ENCODE data around the gene GLIPR1.
A peak's percentile ranks its signal among the peaks of the same experiment; 100 is the strongest.
"Not testable (repeated sequence)": the region's sequence is repeated elsewhere in the genome, so short reads cannot be mapped to it uniquely, and the experiment has no call there.

GLIPR1 gene

GRCh38 chr12:75476071-75476470, 4.5 kb upstream of the GLIPR1 start:
- DNase-seq = no peak

GRCh38 chr12:75477137-75477536, 3.4 kb upstream of the GLIPR1 start:
- no peak for DNase-seq

GRCh38 chr12:75478116-75478794, 2.3 kb upstream of the GLIPR1 start:
- DNase-seq = no peak

GRCh38 chr12:75479963-75480461, 543 bp upstream of the GLIPR1 start:
- no peak for DNase-seq

GRCh38 chr12:75481013-75481705, 604 bp downstream of the GLIPR1 start:
- DNase-seq = no peak

DNA sequence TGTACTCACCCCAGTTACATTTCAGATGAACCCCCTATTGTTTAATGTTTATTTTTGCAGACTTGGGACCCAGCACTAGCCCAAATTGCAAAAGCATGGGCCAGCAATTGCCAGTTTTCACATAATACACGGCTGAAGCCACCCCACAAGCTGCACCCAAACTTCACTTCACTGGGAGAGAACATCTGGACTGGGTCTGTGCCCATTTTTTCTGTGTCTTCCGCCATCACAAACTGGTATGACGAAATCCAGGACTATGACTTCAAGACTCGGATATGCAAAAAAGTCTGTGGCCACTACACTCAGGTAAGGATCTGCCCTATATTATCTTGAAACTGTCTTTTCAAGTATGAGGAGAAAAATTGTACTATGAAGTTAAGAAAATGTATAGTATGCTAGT, 1.2 kb downstream of the GLIPR1 start:
- no peak for DNase-seq

- DNase-seq = no peak
Measured at GRCh38 chr12:75482646-75483045, 2.1 kb downstream of the GLIPR1 start.

DNA sequence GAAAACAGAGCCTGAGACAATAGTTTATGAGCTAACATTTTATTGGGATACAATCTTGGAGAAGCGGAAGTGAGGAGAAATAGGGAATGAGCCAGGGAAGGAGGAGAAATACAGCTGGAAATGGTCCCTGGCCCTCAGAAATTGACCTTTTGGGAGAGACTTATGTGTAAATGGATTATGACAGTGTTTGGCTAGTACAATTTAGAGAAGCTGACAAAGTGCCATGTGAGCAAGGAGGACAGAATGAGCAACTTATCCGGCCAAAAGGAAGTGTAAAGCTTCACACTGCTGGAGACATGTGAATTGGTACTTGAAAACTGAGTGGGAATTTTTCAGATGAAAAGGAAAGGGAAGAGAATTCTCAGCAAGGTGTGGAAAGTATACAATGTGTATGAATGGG, 2.9 kb downstream of the GLIPR1 start:
- DNase-seq = no peak

DNA sequence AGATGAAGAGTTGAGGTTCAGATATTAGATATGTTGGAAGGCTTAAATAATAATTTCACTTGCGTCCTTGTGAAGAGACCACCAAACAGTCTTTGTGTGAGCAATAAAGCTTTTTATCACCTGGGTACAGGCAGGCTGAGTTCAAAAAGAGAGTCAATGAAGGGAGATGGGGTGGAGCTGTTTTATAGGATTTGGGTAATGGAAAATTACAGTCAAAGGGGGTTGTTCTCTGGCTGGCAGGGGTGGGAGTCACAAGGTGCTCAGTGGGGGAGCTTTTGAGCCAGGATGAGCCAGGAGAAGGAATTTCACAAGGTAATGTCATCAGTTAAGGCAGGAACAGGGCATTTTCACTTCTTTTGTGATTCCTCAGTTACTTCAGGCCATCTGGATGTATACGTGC, 3.9 kb downstream of the GLIPR1 start:
- not testable (repeated sequence) for DNase-seq

DNA sequence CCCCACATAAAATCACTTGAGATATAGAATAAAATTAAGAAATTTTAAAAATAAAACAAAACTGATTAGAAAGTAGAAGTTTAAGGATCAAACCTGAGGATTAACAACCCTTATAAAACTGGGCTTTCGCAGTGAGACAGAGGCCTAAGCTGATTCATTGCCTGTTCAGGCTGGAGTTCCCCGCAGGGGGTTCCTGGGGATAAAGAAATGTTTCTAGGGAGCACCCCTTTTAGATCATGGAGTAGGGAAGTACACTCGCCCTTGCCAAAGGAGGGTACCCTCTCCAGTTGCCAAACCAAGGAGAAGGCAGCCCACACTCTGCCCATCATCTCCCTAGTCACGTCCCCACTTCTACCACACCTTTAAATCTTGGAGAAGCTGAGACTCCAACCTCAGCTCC, 6.8 kb downstream of the GLIPR1 start:
- no peak for DNase-seq

DNA sequence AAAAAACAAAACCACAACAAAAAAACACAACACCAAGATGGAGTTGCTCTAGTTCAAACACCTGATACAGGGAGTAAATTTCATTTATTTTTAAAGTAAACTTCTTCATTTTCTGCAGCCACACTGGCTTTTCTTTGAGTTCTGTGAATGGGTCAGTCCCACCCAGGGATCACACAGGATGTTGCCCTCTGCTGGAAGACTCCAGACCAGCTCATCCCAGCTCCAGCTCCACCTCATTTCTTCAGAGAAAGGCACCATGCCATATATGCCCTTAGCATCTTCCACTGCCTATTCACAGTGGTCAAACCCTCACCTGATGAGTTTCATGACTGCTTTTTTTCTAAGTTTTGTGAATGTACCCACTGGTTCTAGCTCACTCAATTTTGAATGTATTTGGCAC, 8.0 kb downstream of the GLIPR1 start:
- no peak for DNase-seq

- no peak for DNase-seq
Measured at GRCh38 chr12:75489187-75489586, 8.6 kb downstream of the GLIPR1 start.

- no peak for DNase-seq
Measured at GRCh38 chr12:75489613-75490210, 9.2 kb downstream of the GLIPR1 start.

- no peak for DNase-seq
Measured at GRCh38 chr12:75491169-75491568, 10.6 kb downstream of the GLIPR1 start.

GRCh38 chr12:75503459-75503858, 22.9 kb downstream of the GLIPR1 start:
- DNase-seq = no peak

- no peak for DNase-seq
Measured at GRCh38 chr12:75503866-75504265, 23.3 kb downstream of the GLIPR1 start.

DNA sequence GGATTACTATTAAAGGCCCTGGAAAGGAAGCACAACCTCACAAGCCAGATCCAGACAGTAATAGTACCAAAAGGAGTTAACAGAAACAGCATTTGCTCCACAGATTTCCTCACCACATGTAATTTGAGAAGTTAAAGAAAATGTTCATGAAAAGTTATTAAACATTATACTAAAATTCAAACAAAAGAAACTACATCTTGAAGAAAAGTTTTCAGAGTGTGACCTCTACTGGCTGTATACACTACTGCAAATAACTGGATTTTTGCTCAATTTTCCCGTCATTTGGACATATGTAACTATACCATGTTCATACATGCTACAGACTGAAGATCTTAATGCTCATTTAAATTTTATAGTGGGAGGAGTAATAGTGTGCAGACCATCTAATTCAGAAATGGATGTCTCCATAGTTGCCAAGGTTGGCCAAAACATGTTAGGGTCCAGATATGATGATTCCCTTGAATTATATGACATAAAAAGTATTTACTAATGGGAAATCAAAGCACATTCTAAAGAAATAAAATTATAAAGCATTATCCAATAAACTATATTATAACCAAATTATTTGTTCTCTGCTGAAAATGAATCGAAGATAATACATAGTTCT, 25.3 kb downstream of the GLIPR1 start:
- DNase-seq = no peak

DNA sequence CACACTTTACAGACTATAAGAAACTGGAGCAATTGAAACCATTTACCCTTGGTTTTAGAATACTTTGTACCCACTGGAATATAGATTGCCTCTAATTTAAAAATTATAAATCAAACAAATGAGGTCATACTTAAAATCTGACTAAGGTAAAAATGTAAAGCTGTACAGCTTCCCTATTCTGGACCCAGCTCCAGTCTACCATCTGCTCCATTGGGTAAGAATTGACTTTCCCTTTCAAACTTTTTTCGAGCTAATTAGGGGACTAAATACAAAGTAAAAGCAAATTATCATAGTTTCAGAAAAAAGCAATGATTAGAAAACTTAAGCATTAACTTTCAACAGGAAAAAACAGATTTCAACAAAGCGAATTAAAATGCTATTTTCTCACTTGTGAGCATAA, 26.5 kb downstream of the GLIPR1 start:
- DNase-seq = peak; percentile 14

DNA sequence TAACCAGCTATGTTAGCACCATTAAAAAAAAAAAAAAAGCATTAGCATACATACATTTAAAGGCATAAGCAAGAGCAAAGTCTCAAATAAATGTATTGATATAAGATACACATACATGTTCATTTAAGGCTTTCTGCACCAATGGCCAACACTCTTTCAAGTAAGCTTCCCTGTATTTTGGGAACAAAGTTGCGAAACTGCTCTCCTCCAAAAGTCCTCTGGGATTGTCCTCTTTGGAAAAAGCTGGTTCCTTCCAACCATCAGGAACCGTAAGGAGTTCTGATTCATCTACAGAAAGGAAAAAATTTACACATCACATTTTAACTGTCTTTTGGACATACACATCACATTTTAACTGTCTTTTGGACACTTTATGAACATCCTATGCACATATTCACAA, 27.6 kb downstream of the GLIPR1 start:
- no peak for DNase-seq

DNA sequence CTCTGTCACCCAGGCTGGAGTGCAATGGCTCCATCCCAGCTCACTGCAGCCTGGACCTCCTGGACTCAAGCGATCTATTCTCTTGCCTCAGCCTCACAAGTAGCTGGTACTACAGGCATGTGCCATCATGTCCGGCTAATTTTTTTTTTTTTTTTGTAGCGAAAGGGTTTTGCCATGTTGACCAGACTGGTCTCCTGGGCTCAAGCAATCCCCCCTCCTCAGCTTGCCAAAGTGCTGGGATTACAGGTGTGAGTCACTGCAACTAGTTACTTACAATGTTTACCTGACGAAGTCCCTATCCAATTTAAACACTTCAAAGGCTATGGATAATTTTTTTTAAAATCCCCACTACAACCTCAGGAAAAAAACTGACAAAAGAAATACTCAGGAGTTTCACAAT, 29.1 kb downstream of the GLIPR1 start:
- no peak for DNase-seq

DNA sequence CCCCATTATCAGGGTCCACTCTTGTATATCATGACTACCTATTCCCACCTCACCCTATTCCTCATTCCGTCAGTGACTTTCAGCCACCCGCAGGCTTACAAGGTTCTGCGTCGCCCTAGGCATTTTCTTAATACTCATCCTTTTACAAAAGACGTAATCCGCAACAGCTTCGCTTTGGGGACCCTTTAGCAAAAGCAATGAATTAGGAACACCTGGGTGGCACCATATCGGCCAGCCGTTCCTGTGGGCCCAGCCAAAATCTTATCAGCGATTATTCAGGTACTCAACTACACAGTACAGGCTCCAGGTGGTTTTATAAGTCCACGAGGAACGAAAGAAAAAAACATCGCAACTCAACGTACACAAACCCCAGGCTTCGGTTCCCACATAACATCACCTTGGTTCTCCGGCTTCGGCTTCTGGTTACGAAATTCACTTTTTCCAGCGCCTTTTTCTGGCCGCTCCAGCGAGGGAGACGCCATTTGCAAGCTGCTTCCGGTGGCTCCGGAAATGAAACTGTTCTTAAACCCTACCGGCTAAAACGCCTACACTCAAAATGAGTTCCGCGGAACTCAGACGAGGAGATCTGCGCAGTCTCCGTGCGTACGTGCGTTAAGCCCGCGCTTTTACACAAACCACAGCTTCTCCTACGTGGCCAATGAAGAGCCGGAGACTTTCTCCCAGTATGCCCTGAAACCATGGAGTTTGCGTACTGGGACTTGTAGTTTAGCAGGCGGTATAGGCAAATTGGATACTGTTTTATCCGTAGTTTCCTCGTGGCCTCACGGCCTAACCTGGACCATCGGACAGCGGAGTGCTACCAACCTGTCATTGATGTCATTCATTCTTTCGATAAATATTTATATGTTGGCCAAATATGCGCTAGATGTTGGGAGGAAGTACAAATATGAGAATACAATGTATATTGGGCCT, 30.8 kb downstream of the GLIPR1 start, which contains the start of gene KRR1:
KRR1 (minus strand) TSS at position 494 of the 933 bp plus-strand sequence; CDS start at position 482, 12 bp downstream.
- DNase-seq = peak; percentile 96

DNA sequence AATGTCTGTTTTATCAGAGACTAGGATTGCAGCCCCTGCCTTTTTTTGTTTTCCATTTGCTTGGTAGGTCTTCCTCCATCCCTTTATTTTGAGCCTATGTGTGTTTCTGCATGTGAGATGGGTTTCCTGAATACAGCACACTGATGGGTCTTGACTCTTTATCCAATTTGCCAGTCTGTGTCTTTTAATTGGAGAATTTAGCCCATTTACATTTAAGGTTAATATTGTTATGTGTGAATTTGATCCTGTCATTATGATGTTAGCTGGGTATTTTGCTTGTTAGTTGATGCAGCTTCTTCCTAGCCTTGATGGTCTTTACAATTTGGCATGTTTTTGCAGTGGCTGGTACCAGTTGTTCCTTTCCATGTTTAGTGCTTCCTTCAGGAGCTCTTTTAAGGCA, 40.7 kb downstream of the GLIPR1 start:
- DNase-seq = not testable (repeated sequence)

Data from NCI-H446 treated with DMSO at 0.1 percent for 48 hours (cell line).